HEK293 (cell line): ENCODE results near the gene VTA1.

ENCODE experiments used
- CTCF ChIA-PET: fragments of 350-600 bp; formaldehyde crosslinking; extraction: SDS; loops from one replicate; lab custom pipeline; 2021; ENCODE audit warnings: antibody characterized with exemption; lab: Yijun Ruan, JAX
- POLR2A ChIA-PET: fragments of 300-600 bp; formaldehyde crosslinking; extraction: SDS; loops from one replicate; lab custom pipeline; 2020; ENCODE audit warnings: antibody characterized with exemption, inconsistent platforms; lab: Yijun Ruan, JAX
- H3K27ac ChIP-seq: fragments of 200-500 bp; sonication (Bioruptor generic); 2 replicates; pipeline ENCODE4 v1.5.1; 2014; ENCODE audit warnings: low read depth, low read length, control low read depth, inconsistent platforms; ENCODE audit errors: extremely low read depth
- H3K36me3 ChIP-seq, 2 experiments: fragments of 200-500 bp in 1 of 2; sonication (Bioruptor generic) in 1 of 2; 1 replicate in 1 of 2; 2 replicates in 1 of 2; pipeline ENCODE4 v1.5.1; 2014 to 2017; ENCODE audit warnings: inconsistent platforms in 2 of 2, low read length in 2 of 2; ENCODE audit not compliant: control insufficient read depth in 2 of 2, insufficient read depth in 1 of 2
- H3K4me1 ChIP-seq: fragments of 200-500 bp; sonication (Bioruptor generic); 2 replicates; pipeline ENCODE4 v1.5.1; 2014; ENCODE audit warnings: mild to moderate bottlenecking, low read length, inconsistent platforms; ENCODE audit not compliant: control insufficient read depth, insufficient read depth
- H3K4me3 ChIP-seq: 2 replicates; pipeline ENCODE4 v1.5.1; 2011; ENCODE audit warnings: low read depth, mild to moderate bottlenecking, control low read depth, low read length, moderate library complexity
- H3K9me3 ChIP-seq: fragments of 200-500 bp; sonication (Bioruptor generic); 2 replicates; pipeline ENCODE4 v1.5.1; 2014; ENCODE audit warnings: low read depth, low read length, inconsistent platforms; ENCODE audit not compliant: control insufficient read depth, insufficient read depth
- FEZF1 ChIP-seq: fragments of 450-650 bp; formaldehyde crosslinking; IDR thresholded peaks from 2 replicates; pipeline ENCODE4 v1.5.1; 2016; ENCODE audit warnings: missing biosample characterization, missing genetic modification characterization
- GLI2 ChIP-seq: fragments of 450-650 bp; formaldehyde crosslinking; IDR thresholded peaks from 2 replicates; pipeline ENCODE4; 2017; ENCODE audit warnings: missing biosample characterization, missing genetic modification characterization, low read depth, borderline replicate concordance
- KLF9 ChIP-seq: fragments of 450-650 bp; formaldehyde crosslinking; IDR thresholded peaks from 2 replicates; pipeline ENCODE4 v1.5.1; 2016; ENCODE audit warnings: missing biosample characterization, missing genetic modification characterization, low read depth
- OSR2 ChIP-seq: fragments of 450-650 bp; formaldehyde crosslinking; IDR thresholded peaks from 2 replicates; pipeline ENCODE4 v1.5.1; 2016; ENCODE audit warnings: missing biosample characterization, missing genetic modification characterization
- ZBTB1 ChIP-seq: fragments of 450-650 bp; formaldehyde crosslinking; IDR thresholded peaks from 2 replicates; pipeline ENCODE4 v1.5.1; 2016; ENCODE audit warnings: missing biosample characterization, missing genetic modification characterization
- ZNF133 ChIP-seq: fragments of 450-650 bp; formaldehyde crosslinking; IDR thresholded peaks from 2 replicates; pipeline ENCODE4 v1.5.1; 2016; ENCODE audit warnings: missing biosample characterization, missing genetic modification characterization
- ZNF157 ChIP-seq: fragments of 450-650 bp; formaldehyde crosslinking; IDR thresholded peaks from 2 replicates; pipeline ENCODE4 v1.5.1; 2016; ENCODE audit warnings: missing biosample characterization, missing genetic modification characterization
- ZNF16 ChIP-seq: fragments of 450-650 bp; formaldehyde crosslinking; IDR thresholded peaks from 2 replicates; pipeline ENCODE4 v1.5.1; 2016; ENCODE audit warnings: low read depth, missing biosample characterization, missing genetic modification characterization
- ZNF214 ChIP-seq: fragments of 450-650 bp; formaldehyde crosslinking; IDR thresholded peaks from 2 replicates; pipeline ENCODE4 v1.5.1; 2017; ENCODE audit warnings: missing biosample characterization, mild to moderate bottlenecking, missing genetic modification characterization, borderline replicate concordance
- ZNF302 ChIP-seq: fragments of 450-650 bp; formaldehyde crosslinking; IDR thresholded peaks from 2 replicates; pipeline ENCODE4 v1.5.1; 2016; ENCODE audit warnings: missing biosample characterization, missing genetic modification characterization, low read depth
- ZNF366 ChIP-seq: fragments of 450-650 bp; formaldehyde crosslinking; conservative IDR thresholded peaks from 2 replicates; pipeline ENCODE4 v1.5.1; 2016; ENCODE audit warnings: missing biosample characterization, missing genetic modification characterization
- ZNF530 ChIP-seq: fragments of 450-650 bp; formaldehyde crosslinking; IDR thresholded peaks from 2 replicates; pipeline ENCODE4 v1.5.1; 2016; ENCODE audit warnings: low read depth, missing biosample characterization, missing genetic modification characterization
- ZNF561 ChIP-seq: fragments of 450-650 bp; IDR thresholded peaks from 2 replicates; pipeline ENCODE4 v1.5.1; 2018; ENCODE audit warnings: missing biosample characterization, missing genetic modification characterization, borderline replicate concordance
- ZNF677 ChIP-seq: fragments of 450-650 bp; IDR thresholded peaks from 2 replicates; pipeline ENCODE4 v1.5.0; 2018; ENCODE audit warnings: missing biosample characterization, mild to moderate bottlenecking, missing genetic modification characterization, moderate library complexity
- ZNF701 ChIP-seq: fragments of 450-650 bp; formaldehyde crosslinking; IDR thresholded peaks from 2 replicates; pipeline ENCODE4 v1.5.1; 2016; ENCODE audit warnings: missing biosample characterization, missing genetic modification characterization
- TF ChIP-seq, protein P1 (sequence below): fragments of 450-650 bp; formaldehyde crosslinking; IDR thresholded peaks from 2 replicates; pipeline ENCODE4 v1.5.1; 2016; ENCODE audit warnings: missing biosample characterization, missing genetic modification characterization
- TF ChIP-seq, protein P2 (sequence below): fragments of 450-650 bp; formaldehyde crosslinking; IDR thresholded peaks from 2 replicates; pipeline ENCODE4 v1.5.1; 2016; ENCODE audit warnings: missing biosample characterization, missing genetic modification characterization, borderline replicate concordance
- TF ChIP-seq, protein P3 (sequence below): fragments of 450-650 bp; formaldehyde crosslinking; IDR thresholded peaks from 2 replicates; pipeline ENCODE4 v1.5.1; 2016; ENCODE audit warnings: missing biosample characterization, missing genetic modification characterization
- TF ChIP-seq, protein P4 (sequence below): fragments of 450-650 bp; formaldehyde crosslinking; IDR thresholded peaks from 2 replicates; pipeline ENCODE4 v1.5.1; 2016; ENCODE audit warnings: missing biosample characterization, missing genetic modification characterization

The VTA1 gene

DNA sequence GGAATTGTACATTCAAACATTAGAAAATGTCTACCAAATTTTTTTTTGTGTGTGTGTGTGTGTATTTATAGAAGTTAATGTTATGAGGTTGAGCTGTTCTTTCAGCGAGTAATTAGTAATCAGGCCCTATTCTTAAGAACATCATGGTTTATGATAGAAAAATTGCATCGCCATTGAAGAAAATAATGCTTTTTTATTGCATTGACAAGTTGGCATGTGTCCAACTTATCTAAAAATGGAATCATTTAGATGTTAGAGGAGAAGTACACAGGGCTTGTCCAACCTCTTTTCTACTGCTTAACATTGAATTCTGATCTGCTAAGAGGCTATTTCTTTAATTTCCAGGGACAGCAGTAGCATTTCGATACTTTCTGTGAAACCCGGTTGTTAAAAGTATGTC, 93.1 kb downstream of the VTA1 start:
- no peak for TF ChIP-seq ZNF530 (tag by site-specific recombination)
- TF ChIP-seq ZNF302 (tag by site-specific recombination): no peak
- TF ChIP-seq ZNF16 (tag by site-specific recombination): no peak
- no peak for TF ChIP-seq GLI2
- no peak for TF ChIP-seq KLF9
- TF ChIP-seq, protein P1, sequence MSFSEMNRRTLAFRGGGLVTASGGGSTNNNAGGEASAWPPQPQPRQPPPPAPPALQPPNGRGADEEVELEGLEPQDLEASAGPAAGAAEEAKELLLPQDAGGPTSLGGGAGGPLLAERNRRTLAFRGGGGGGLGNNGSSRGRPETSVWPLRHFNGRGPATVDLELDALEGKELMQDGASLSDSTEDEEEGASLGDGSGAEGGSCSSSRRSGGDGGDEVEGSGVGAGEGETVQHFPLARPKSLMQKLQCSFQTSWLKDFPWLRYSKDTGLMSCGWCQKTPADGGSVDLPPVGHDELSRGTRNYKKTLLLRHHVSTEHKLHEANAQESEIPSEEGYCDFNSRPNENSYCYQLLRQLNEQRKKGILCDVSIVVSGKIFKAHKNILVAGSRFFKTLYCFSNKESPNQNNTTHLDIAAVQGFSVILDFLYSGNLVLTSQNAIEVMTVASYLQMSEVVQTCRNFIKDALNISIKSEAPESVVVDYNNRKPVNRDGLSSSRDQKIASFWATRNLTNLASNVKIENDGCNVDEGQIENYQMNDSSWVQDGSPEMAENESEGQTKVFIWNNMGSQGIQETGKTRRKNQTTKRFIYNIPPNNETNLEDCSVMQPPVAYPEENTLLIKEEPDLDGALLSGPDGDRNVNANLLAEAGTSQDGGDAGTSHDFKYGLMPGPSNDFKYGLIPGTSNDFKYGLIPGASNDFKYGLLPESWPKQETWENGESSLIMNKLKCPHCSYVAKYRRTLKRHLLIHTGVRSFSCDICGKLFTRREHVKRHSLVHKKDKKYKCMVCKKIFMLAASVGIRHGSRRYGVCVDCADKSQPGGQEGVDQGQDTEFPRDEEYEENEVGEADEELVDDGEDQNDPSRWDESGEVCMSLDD (tag by site-specific recombination): no peak
- no peak for TF ChIP-seq ZBTB1
- TF ChIP-seq ZNF561 (tag by site-specific recombination): no peak
- TF ChIP-seq, protein P2, sequence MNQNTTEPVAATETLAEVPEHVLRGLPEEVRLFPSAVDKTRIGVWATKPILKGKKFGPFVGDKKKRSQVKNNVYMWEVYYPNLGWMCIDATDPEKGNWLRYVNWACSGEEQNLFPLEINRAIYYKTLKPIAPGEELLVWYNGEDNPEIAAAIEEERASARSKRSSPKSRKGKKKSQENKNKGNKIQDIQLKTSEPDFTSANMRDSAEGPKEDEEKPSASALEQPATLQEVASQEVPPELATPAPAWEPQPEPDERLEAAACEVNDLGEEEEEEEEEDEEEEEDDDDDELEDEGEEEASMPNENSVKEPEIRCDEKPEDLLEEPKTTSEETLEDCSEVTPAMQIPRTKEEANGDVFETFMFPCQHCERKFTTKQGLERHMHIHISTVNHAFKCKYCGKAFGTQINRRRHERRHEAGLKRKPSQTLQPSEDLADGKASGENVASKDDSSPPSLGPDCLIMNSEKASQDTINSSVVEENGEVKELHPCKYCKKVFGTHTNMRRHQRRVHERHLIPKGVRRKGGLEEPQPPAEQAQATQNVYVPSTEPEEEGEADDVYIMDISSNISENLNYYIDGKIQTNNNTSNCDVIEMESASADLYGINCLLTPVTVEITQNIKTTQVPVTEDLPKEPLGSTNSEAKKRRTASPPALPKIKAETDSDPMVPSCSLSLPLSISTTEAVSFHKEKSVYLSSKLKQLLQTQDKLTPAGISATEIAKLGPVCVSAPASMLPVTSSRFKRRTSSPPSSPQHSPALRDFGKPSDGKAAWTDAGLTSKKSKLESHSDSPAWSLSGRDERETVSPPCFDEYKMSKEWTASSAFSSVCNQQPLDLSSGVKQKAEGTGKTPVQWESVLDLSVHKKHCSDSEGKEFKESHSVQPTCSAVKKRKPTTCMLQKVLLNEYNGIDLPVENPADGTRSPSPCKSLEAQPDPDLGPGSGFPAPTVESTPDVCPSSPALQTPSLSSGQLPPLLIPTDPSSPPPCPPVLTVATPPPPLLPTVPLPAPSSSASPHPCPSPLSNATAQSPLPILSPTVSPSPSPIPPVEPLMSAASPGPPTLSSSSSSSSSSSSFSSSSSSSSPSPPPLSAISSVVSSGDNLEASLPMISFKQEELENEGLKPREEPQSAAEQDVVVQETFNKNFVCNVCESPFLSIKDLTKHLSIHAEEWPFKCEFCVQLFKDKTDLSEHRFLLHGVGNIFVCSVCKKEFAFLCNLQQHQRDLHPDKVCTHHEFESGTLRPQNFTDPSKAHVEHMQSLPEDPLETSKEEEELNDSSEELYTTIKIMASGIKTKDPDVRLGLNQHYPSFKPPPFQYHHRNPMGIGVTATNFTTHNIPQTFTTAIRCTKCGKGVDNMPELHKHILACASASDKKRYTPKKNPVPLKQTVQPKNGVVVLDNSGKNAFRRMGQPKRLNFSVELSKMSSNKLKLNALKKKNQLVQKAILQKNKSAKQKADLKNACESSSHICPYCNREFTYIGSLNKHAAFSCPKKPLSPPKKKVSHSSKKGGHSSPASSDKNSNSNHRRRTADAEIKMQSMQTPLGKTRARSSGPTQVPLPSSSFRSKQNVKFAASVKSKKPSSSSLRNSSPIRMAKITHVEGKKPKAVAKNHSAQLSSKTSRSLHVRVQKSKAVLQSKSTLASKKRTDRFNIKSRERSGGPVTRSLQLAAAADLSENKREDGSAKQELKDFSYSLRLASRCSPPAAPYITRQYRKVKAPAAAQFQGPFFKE (tag by site-specific recombination): no peak
- TF ChIP-seq ZNF701: no peak
- TF ChIP-seq ZNF157 (tag by site-specific recombination): no peak
- no peak for TF ChIP-seq ZNF366
- TF ChIP-seq, protein P3, sequence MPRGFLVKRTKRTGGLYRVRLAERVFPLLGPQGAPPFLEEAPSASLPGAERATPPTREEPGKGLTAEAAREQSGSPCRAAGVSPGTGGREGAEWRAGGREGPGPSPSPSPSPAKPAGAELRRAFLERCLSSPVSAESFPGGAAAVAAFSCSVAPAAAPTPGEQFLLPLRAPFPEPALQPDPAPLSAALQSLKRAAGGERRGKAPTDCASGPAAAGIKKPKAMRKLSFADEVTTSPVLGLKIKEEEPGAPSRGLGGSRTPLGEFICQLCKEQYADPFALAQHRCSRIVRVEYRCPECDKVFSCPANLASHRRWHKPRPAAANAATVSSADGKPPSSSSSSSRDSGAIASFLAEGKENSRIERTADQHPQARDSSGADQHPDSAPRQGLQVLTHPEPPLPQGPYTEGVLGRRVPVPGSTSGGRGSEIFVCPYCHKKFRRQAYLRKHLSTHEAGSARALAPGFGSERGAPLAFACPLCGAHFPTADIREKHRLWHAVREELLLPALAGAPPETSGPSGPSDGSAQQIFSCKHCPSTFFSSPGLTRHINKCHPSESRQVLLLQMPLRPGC (tag by site-specific recombination): no peak
- TF ChIP-seq OSR2: no peak
- no peak for TF ChIP-seq FEZF1
- TF ChIP-seq, protein P4, sequence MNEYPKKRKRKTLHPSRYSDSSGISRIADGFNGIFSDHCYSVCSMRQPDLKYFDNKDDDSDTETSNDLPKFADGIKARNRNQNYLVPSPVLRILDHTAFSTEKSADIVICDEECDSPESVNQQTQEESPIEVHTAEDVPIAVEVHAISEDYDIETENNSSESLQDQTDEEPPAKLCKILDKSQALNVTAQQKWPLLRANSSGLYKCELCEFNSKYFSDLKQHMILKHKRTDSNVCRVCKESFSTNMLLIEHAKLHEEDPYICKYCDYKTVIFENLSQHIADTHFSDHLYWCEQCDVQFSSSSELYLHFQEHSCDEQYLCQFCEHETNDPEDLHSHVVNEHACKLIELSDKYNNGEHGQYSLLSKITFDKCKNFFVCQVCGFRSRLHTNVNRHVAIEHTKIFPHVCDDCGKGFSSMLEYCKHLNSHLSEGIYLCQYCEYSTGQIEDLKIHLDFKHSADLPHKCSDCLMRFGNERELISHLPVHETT (tag by site-specific recombination): no peak
- TF ChIP-seq ZNF677 (tag by site-specific recombination): no peak
- no peak for TF ChIP-seq ZNF214 (tag by site-specific recombination)
- TF ChIP-seq ZNF133 (tag by site-specific recombination): no peak
- Histone ChIP-seq H3K36me3 (no peaks in the 10 kb centered on the region), H3K27ac (no peak overlapping the region), H3K9me3 (no peaks in the 10 kb centered on the region), H3K4me1 (no peaks in the 10 kb centered on the region), H3K4me3 (no peak overlapping the region)
- ChIA-PET CTCF (interaction anchor here (0.6 kb wide), 1 partner anchor 157 kb away, joined by 3 read pairs; no protein-coding TSS in a partner anchor), POLR2A (no interaction called here)
